WTC11 (cell line): ENCODE measurements around the gene PRAC2.

Source experiments
- KAT7 ChIP-seq: sonication (generic); formaldehyde crosslinking; IDR thresholded peaks from 2 replicates; pipeline ENCODE4 v1.8.1; 2023; ENCODE audit warnings: missing genetic modification reagents, mild to moderate bottlenecking, borderline replicate concordance
- MAX ChIP-seq: sonication (generic); formaldehyde crosslinking; IDR thresholded peaks from 2 replicates; pipeline ENCODE4 v1.8.0; 2022; ENCODE audit warnings: mild to moderate bottlenecking, missing genetic modification reagents
- MYBL2 ChIP-seq: sonication (generic); formaldehyde crosslinking; IDR thresholded peaks from 2 replicates; pipeline ENCODE4 v1.8.1; 2023; ENCODE audit warnings: mild to moderate bottlenecking, moderate library complexity, missing genetic modification reagents
- NR2C2 ChIP-seq: sonication (generic); formaldehyde crosslinking; IDR thresholded peaks from 2 replicates; pipeline ENCODE4 v1.8.0; 2022; ENCODE audit warnings: mild to moderate bottlenecking, missing genetic modification reagents
- SMAD3 ChIP-seq: sonication (generic); formaldehyde crosslinking; IDR thresholded peaks from 2 replicates; pipeline ENCODE4 v1.8.0; 2022; ENCODE audit warnings: missing genetic modification reagents, mild to moderate bottlenecking, borderline replicate concordance
- ZBTB21 ChIP-seq: sonication (generic); formaldehyde crosslinking; IDR thresholded peaks from 2 replicates; pipeline ENCODE4 v1.8.1; 2023; ENCODE audit warnings: mild to moderate bottlenecking, missing genetic modification reagents, borderline replicate concordance
- TF ChIP-seq, protein P1 (sequence below): fragments of 200-600 bp; IDR thresholded peaks from 2 replicates; pipeline ENCODE4 v1.8.0; 2022; ENCODE audit warnings: antibody characterized with exemption
- TF ChIP-seq, protein P2 (sequence below): sonication (generic); formaldehyde crosslinking; IDR thresholded peaks from 2 replicates; pipeline ENCODE4 v1.8.1; 2023; ENCODE audit warnings: mild to moderate bottlenecking, missing genetic modification reagents, moderate library complexity
- TF ChIP-seq, protein P3 (sequence below): sonication (generic); formaldehyde crosslinking; IDR thresholded peaks from 2 replicates; pipeline ENCODE4 v1.8.0; 2022; ENCODE audit warnings: mild to moderate bottlenecking, missing genetic modification reagents

- TF ChIP-seq, protein P1, sequence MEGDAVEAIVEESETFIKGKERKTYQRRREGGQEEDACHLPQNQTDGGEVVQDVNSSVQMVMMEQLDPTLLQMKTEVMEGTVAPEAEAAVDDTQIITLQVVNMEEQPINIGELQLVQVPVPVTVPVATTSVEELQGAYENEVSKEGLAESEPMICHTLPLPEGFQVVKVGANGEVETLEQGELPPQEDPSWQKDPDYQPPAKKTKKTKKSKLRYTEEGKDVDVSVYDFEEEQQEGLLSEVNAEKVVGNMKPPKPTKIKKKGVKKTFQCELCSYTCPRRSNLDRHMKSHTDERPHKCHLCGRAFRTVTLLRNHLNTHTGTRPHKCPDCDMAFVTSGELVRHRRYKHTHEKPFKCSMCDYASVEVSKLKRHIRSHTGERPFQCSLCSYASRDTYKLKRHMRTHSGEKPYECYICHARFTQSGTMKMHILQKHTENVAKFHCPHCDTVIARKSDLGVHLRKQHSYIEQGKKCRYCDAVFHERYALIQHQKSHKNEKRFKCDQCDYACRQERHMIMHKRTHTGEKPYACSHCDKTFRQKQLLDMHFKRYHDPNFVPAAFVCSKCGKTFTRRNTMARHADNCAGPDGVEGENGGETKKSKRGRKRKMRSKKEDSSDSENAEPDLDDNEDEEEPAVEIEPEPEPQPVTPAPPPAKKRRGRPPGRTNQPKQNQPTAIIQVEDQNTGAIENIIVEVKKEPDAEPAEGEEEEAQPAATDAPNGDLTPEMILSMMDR, result no peak
- TF ChIP-seq MYBL2 (CRISPR knock-in tag), result no peak
- TF ChIP-seq, protein P2, sequence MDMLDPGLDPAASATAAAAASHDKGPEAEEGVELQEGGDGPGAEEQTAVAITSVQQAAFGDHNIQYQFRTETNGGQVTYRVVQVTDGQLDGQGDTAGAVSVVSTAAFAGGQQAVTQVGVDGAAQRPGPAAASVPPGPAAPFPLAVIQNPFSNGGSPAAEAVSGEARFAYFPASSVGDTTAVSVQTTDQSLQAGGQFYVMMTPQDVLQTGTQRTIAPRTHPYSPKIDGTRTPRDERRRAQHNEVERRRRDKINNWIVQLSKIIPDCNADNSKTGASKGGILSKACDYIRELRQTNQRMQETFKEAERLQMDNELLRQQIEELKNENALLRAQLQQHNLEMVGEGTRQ (CRISPR knock-in tag), result no peak
- TF ChIP-seq, protein P3, sequence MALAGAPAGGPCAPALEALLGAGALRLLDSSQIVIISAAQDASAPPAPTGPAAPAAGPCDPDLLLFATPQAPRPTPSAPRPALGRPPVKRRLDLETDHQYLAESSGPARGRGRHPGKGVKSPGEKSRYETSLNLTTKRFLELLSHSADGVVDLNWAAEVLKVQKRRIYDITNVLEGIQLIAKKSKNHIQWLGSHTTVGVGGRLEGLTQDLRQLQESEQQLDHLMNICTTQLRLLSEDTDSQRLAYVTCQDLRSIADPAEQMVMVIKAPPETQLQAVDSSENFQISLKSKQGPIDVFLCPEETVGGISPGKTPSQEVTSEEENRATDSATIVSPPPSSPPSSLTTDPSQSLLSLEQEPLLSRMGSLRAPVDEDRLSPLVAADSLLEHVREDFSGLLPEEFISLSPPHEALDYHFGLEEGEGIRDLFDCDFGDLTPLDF (CRISPR knock-in tag), result no peak
- no peak for TF ChIP-seq SMAD3 (CRISPR knock-in tag)
- no peak for TF ChIP-seq MAX (CRISPR knock-in tag)
- TF ChIP-seq NR2C2 (CRISPR knock-in tag), result no peak
- no peak for TF ChIP-seq KAT7
- no peak for TF ChIP-seq ZBTB21 (CRISPR knock-in tag)
Observed at GRCh38 chr17:48738803-48739526, 16.0 kb downstream of the PRAC2 start.
